Naive thymus-derived CD4-positive, alpha-beta T cell (primary cell): ENCODE results near the gene DUOXA1. TPM values are rescaled to one million over a fixed set of nuclear protein-coding genes. Genes with fewer than 3 reads are reported as not detected.
"Not testable (repeated sequence)": the region's sequence is repeated elsewhere in the genome, so short reads cannot be mapped to it uniquely, and the experiment has no call there.

ENCODE experiments used
- ATAC-seq: fragments of 150-1000 bp; cut with Tn5 transposase; 2 replicates; pipeline ENCODE4 v1.10.0; 2021; ENCODE audit warnings: mild to moderate bottlenecking, moderate library complexity
- CTCF ChIA-PET: fragments of 350-600 bp; sonication (Branson Sonifier 250); formaldehyde crosslinking; loops from one replicate; lab custom pipeline; 2021; ENCODE audit warnings: antibody characterized with exemption; lab: Charles Lee
- POLR2A ChIA-PET: fragments of 350-600 bp; sonication (Branson Sonifier 250); formaldehyde crosslinking; loops from one replicate; lab custom pipeline; 2021; ENCODE audit warnings: antibody characterized with exemption, inconsistent platforms; lab: Charles Lee
- DNase-seq, 9 donors: peaks; one replicate each; pipeline versions ENCODE4 v3.0.0 to v3.0.0-alpha.2; 2020 to 2022; ENCODE audit warnings: mixed read lengths in 1 of 9
- H3K27ac ChIP-seq: one replicate; pipeline ENCODE4 v1.7.0; 2013; ENCODE audit warnings: mild to moderate bottlenecking, low read depth, low read length, moderate library complexity
- H3K27me3 ChIP-seq, 2 donors: one replicate each; pipeline ENCODE4 v1.7.0; 2013; ENCODE audit warnings: low read length in 2 of 2, mild to moderate bottlenecking in 2 of 2, moderate library complexity in 2 of 2; ENCODE audit not compliant: control insufficient read depth in 2 of 2, insufficient read depth in 2 of 2
- H3K36me3 ChIP-seq, 3 experiments: 1 replicate in 2 of 3; 2 replicates in 1 of 3; pipeline ENCODE4 v1.7.0; 2013; ENCODE audit warnings: low read length in 3 of 3, mild to moderate bottlenecking in 3 of 3, moderate library complexity in 1 of 3; ENCODE audit not compliant: insufficient read depth in 3 of 3, control insufficient read depth in 2 of 3
- H3K4me1 ChIP-seq, 2 donors: one replicate each; pipeline ENCODE4 v1.7.0; 2013; ENCODE audit warnings: low read length in 2 of 2, mild to moderate bottlenecking in 2 of 2, moderate library complexity in 1 of 2; ENCODE audit not compliant: control insufficient read depth in 2 of 2, insufficient read depth in 2 of 2
- H3K4me3 ChIP-seq: 2 replicates; pipeline ENCODE4 v1.7.0; 2013; ENCODE audit warnings: mild to moderate bottlenecking, low read length
- H3K9me3 ChIP-seq, 3 experiments: 1 replicate in 2 of 3; 2 replicates in 1 of 3; pipeline ENCODE4 v1.7.0; 2013; ENCODE audit warnings: low read length in 3 of 3; ENCODE audit not compliant: control insufficient read depth in 2 of 3
- H3K27ac Mint-ChIP-seq, 9 donors: one replicate each; pipeline ENCODE4 v1.8.0; 2020 to 2022; ENCODE audit warnings: mixed read lengths in 9 of 9, mild to moderate bottlenecking in 8 of 9, moderate library complexity in 5 of 9, inconsistent platforms in 2 of 9
- H3K27me3 Mint-ChIP-seq, 5 donors: one replicate each; pipeline ENCODE4 v1.8.0; 2021 to 2022; ENCODE audit warnings: mixed read lengths in 5 of 5, mild to moderate bottlenecking in 1 of 5
- H3K36me3 Mint-ChIP-seq, 5 donors: one replicate each; pipeline ENCODE4 v1.8.0; 2020 to 2022; ENCODE audit warnings: mixed read lengths in 5 of 5, mild to moderate bottlenecking in 3 of 5, inconsistent platforms in 1 of 5
- H3K4me1 Mint-ChIP-seq, 7 donors: one replicate each; pipeline ENCODE4 v1.8.0; 2020 to 2022; ENCODE audit warnings: mixed read lengths in 7 of 7, mild to moderate bottlenecking in 3 of 7, inconsistent platforms in 1 of 7
- H3K4me3 Mint-ChIP-seq, 10 donors: one replicate each; pipeline ENCODE4 v1.8.0; 2020 to 2022; ENCODE audit warnings: mild to moderate bottlenecking in 10 of 10, mixed read lengths in 10 of 10, moderate library complexity in 6 of 10, inconsistent platforms in 2 of 10
- H3K9me3 Mint-ChIP-seq, 11 donors: one replicate each; pipeline ENCODE4 v1.8.0; 2020 to 2022; ENCODE audit warnings: mixed read lengths in 11 of 11, mild to moderate bottlenecking in 4 of 11, inconsistent platforms in 1 of 11, moderate library complexity in 1 of 11
- intact Hi-C, 2 donors: fragments of 100-400 bp; cut with micrococcal nuclease; formaldehyde crosslinking; loops; one replicate each; pipeline ENCODE4 v1.15.1; 2023
- polyA plus RNA-seq, 2 donors: library from polyadenylated mRNA; unstranded; fragments of 300-500 nt; fragmentation: Illumina TruSeq; gene quantifications; one replicate each; pipeline ENCODE4 v1.2.3, GENCODE V29; 2021
- total RNA-seq, 6 experiments: library from RNA in 5 of 6; stranded (reverse) in 5 of 6; gene quantifications; 1 replicate in 5 of 6; 2 replicates in 1 of 6; pipeline ENCODE4 v1.2.3 and lab custom pipeline; 2021 to 2026

The DUOXA1 gene
- total and polyA plus RNA-seq, 7 experiments from 2014 or later: 0.22 to 0.51 (median 0.49) TPM; not detected in 4

DNA sequence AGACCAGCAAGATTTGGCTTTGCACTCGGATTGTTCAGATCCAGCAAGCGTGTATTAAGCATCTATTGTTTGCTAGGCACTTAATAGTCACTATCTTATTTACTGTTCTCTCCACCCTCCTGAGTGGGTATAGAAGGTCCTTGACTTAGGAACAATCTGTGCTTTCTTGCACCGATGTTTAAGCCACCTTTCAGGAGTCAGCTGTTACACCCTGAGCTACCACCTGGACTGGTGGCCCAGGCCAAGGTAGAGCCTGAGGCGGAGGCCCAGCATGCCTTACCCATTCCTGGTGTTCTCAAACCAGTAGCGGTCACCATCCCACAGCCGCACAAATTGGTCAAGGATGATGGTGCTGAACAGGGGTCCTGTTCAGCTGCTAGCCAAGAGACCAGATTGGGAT is 10.1 kb upstream of the DUOXA1 start:
- Histone ChIP-seq H3K27ac (no peak overlapping the region), H3K36me3 (no peaks in the 10 kb centered on the region), H3K9me3 (no peaks in the 10 kb centered on the region), H3K27me3 (peaks cover 1 to 10% of the 10 kb centered on the region in 2 donors), H3K4me3 (no peak overlapping the region), H3K4me1 (peaks cover 0 to 6% of the 10 kb centered on the region in 2 donors)
- Mint-ChIP-seq H3K27ac (no peak overlapping the region), H3K4me3 (no peak overlapping the region), H3K9me3 (no peaks in the 10 kb centered on the region), H3K36me3 (no peaks in the 10 kb centered on the region), H3K4me1 (peaks cover 3 to 10% (median 9%) of the 10 kb centered on the region in 7 donors), H3K27me3 (peaks cover 8 to 20% (median 12%) of the 10 kb centered on the region in 5 donors)
- ChIA-PET CTCF (no interaction called here), POLR2A (no interaction called here)
- DNase-seq (no peak), ATAC-seq (no peak)
- intact Hi-C loops: no loop called here

DNA sequence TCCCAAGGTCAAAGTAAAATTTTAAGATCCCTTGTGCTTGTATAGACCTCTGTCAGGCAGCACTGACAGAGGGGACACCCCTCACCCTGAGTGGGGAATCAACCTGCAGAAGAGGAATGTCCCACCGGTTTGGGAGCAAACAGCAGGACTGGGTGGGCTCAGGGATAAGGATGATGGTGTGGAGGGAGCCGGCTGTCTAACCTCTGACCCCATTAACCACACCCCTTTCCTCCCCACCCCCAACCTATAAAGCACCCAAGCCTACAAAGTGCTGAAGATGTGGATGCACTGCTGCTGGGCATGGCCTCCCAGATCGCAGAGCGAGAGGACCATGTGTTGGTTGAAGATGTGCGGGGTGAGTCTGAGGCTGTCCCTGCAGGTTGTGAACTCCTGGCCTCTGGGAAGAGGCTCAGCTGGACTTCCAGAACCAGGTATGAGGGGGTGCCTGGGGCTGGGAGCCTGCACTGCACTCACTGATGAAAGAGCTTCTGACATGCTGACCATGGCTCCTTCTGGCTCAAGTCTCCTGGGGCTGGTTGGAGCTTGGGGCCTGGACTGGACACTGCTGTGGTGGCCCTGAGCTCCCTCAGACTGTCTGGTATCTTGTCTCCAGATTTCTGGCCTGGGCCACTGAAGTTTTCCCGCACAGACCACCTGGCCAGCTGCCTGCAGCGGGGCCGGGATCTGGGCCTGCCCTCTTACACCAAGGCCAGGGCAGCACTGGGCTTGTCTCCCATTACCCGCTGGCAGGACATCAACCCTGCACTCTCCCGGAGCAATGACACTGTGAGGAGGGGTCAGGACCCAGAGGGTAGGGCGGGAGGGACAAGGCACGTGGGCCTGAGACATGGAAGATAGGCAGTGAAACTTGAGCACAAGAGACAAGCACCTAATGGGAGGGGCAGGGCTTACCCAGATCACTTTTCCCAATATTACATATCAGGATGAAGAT is 9.4 kb upstream of the DUOXA1 start:
- Mint-ChIP-seq H3K4me3 (no peak overlapping the region), H3K9me3 (no peaks in the 10 kb centered on the region), H3K27ac (no peak overlapping the region), H3K36me3 (peaks cover 0 to 2% (median 0%) of the 10 kb centered on the region in 5 donors), H3K4me1 (peaks cover 4 to 16% (median 13%) of the 10 kb centered on the region in 7 donors), H3K27me3 (peaks cover 15 to 26% (median 19%) of the 10 kb centered on the region in 5 donors)
- intact Hi-C loops: no loop called here
- Histone ChIP-seq H3K9me3 (no peaks in the 10 kb centered on the region), H3K27me3 (peaks cover 5 to 13% of the 10 kb centered on the region in 2 donors), H3K4me3 (no peak overlapping the region), H3K4me1 (peaks cover 0 to 6% of the 10 kb centered on the region in 2 donors), H3K27ac (no peak overlapping the region), H3K36me3 (no peaks in the 10 kb centered on the region)
- DNase-seq (no peak), ATAC-seq (no peak)
- ChIA-PET CTCF (no interaction called here), POLR2A (no interaction called here)

GRCh38 chr15:45137703-45138102 is 8.0 kb upstream of the DUOXA1 start:
- peaks cover 0 to 6% of the 10 kb centered on the region in 2 donors for H3K4me1 ChIP-seq
- intact Hi-C loops: no loop called here
- no peak overlapping the region for H3K27ac ChIP-seq
- ATAC-seq (no peak), DNase-seq (no peak)
- peaks cover 4 to 16% (median 13%) of the 10 kb centered on the region in 7 donors for H3K4me1 Mint-ChIP-seq
- H3K36me3 ChIP-seq: no peaks in the 10 kb centered on the region
- H3K27me3 ChIP-seq: peaks cover 5 to 13% of the 10 kb centered on the region in 2 donors
- H3K4me3 ChIP-seq: no peak overlapping the region
- H3K27ac Mint-ChIP-seq: no peak overlapping the region
- peak overlapping the region in 1 of 10 donors; percentile 42 for H3K4me3 Mint-ChIP-seq
- H3K9me3 ChIP-seq: no peaks in the 10 kb centered on the region
- CTCF ChIA-PET: no interaction called here
- H3K36me3 Mint-ChIP-seq: peaks cover 0 to 2% (median 0%) of the 10 kb centered on the region in 5 donors
- POLR2A ChIA-PET: no interaction called here
- H3K27me3 Mint-ChIP-seq: peaks cover 29 to 38% (median 30%) of the 10 kb centered on the region in 5 donors
- H3K9me3 Mint-ChIP-seq: no peaks in the 10 kb centered on the region

- ATAC-seq: no peak
- peaks cover 0 to 6% of the 10 kb centered on the region in 2 donors for H3K4me1 ChIP-seq
- no peak for DNase-seq
- peaks cover 5 to 13% of the 10 kb centered on the region in 2 donors for H3K27me3 ChIP-seq
- CTCF ChIA-PET: no interaction called here
- Mint-ChIP-seq H3K4me1 (peaks cover 4 to 16% (median 13%) of the 10 kb centered on the region in 7 donors), H3K9me3 (no peaks in the 10 kb centered on the region), H3K36me3 (peaks cover 0 to 2% (median 0%) of the 10 kb centered on the region in 5 donors), H3K4me3 (peak overlapping the region; percentile 36 to 82 (median 66)), H3K27me3 (peaks cover 33 to 51% (median 40%) of the 10 kb centered on the region in 5 donors), H3K27ac (no peak overlapping the region)
- no peaks in the 10 kb centered on the region for H3K9me3 ChIP-seq
- intact Hi-C loops: no loop called here
- no peak overlapping the region for H3K27ac ChIP-seq
- H3K36me3 ChIP-seq: no peaks in the 10 kb centered on the region
- POLR2A ChIA-PET: no interaction called here
- H3K4me3 ChIP-seq: no peak overlapping the region
These were observed 6.7 kb upstream of the DUOXA1 start for GRCh38 chr15:45136378-45136764.

DNA sequence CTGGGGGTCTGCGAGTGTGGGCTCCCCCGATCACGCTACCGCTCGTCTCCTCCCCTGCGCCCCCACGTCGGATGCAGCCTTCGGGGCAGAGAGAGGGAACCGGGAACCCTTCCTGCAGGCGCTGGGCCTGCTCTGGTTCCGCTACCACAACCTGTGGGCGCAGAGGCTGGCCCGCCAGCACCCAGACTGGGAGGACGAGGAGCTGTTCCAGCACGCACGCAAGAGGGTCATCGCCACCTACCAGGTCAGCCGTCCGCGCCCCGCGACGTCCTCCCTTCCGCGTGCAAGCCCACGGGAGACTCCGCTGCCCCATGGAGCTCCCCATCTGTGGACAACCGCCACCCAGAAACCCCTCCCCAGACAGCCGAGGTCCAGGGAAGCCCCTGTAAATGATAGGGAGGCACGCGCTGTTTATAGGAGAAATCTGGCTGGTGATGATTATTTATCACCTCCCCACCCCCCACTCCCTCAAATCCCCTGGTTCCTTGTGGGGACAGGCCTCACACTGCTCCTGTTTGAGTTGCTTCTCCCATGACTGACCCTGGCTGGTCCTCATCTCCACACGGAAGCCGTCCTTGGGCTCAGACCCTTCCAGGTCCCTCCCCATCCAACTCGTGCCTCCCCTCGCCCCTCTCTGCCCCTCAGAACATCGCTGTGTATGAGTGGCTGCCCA is 6.2 kb upstream of the DUOXA1 start:
- H3K27me3 Mint-ChIP-seq: peaks cover 33 to 56% (median 43%) of the 10 kb centered on the region in 5 donors
- CTCF ChIA-PET: interaction anchor here (1.1 kb wide), 1 partner anchor 10 kb away, joined by 4 read pairs; no protein-coding TSS in a partner anchor
- intact Hi-C loops: loop anchor here in 1 of 2 donors (1.0 kb wide), 1 partner anchor 10 kb away; no protein-coding TSS in a partner anchor

More for the DNA sequence above, 6.2 kb upstream of the DUOXA1 start:
- ATAC-seq, POLR2A ChIA-PET, H3K4me1 ChIP-seq, H3K27ac ChIP-seq, H3K9me3 Mint-ChIP-seq, H3K27ac Mint-ChIP-seq, H3K4me3 ChIP-seq, H3K9me3 ChIP-seq, DNase-seq, H3K36me3 ChIP-seq, H3K36me3 Mint-ChIP-seq: not testable (repeated sequence)
- Mint-ChIP-seq H3K4me3 (peak overlapping the region in 8 of 10 donors; percentile 61 to 78 (median 66)), H3K4me1 (peaks cover 4 to 16% (median 13%) of the 10 kb centered on the region in 7 donors)
- peaks cover 5 to 13% of the 10 kb centered on the region in 2 donors for H3K27me3 ChIP-seq
